GM12892 (cell line): ENCODE results near the gene AMDHD2.

Experiments
- POLR2AphosphoS5 ChIP-seq: IDR thresholded peaks from 2 replicates; pipeline ENCODE4 v1.6.1; 2011; ENCODE audit warnings: low read depth, low read length, control low read depth
- TAF1 ChIP-seq: IDR thresholded peaks from 2 replicates; pipeline ENCODE4 v1.6.1; 2011; ENCODE audit warnings: low read depth, mild to moderate bottlenecking, control low read depth, low read length, borderline replicate concordance

- no peak for TF ChIP-seq POLR2AphosphoS5
- TF ChIP-seq TAF1: no peak
These were observed 19.7 kb upstream of the AMDHD2 start for GRCh38 chr16:2500430-2500917.
